ENCODE results near the gene TNIP1. TPM values are rescaled to one million over a fixed set of nuclear protein-coding genes. Genes with fewer than 3 reads are reported as not detected.

Gene TNIP1
- total and polyA plus RNA-seq, 10 donors: 67.7 to 260 (median 199) TPM

GRCh38 chr5:151087486-151087885 is 6.7 kb upstream of the TNIP1 start:
- peaks cover 37 to 88% (median 66%) of the 10 kb centered on the region in 6 donors for H3K4me1 ChIP-seq
- H3K27me3 ChIP-seq (replicated peaks in 1 of 7): no peaks in the 10 kb centered on the region
- H3K9me3 ChIP-seq: no peaks in the 10 kb centered on the region
- no peak for DNase-seq
- H3K4me3 ChIP-seq: peak overlapping the region in 1 of 8 donors; percentile 63
- no peak for TF ChIP-seq POLR2A (IDR thresholded peaks at IDR 0.05)
- no peak for TF ChIP-seq CTCF (IDR thresholded peaks at IDR 0.05 in 8 of 11, conservative IDR thresholded peaks at IDR 0.05 in 3 of 11)
- TF ChIP-seq POLR2AphosphoS5 (IDR thresholded peaks at IDR 0.05): no peak
- 67 to 83% (median 76%) methylated on average over 7 of the region's 7 CpGs for WGBS, 5 donors
- intact Hi-C loops (cut with DNase I; ENCODE audit: low total_unique reads): no loop called here
- peak overlapping the region in 7 of 8 donors; percentile 57 to 98 (median 74) for H3K27ac ChIP-seq
- H3K36me3 ChIP-seq: no peaks in the 10 kb centered on the region

GRCh38 chr5:151086905-151087360 is 6.1 kb upstream of the TNIP1 start:
- peak; percentile 89 for DNase-seq
- intact Hi-C loops (cut with DNase I; ENCODE audit: low total_unique reads): no loop called here
- H3K4me3 ChIP-seq: peak overlapping the region; percentile 5 to 63 (median 30)
- no peaks in the 10 kb centered on the region for H3K27me3 ChIP-seq (replicated peaks in 1 of 7)
- H3K27ac ChIP-seq: peak overlapping the region; percentile 57 to 98 (median 76)
- TF ChIP-seq POLR2AphosphoS5 (IDR thresholded peaks at IDR 0.05): peak; percentile 61 to 75 (median 72)
- no peak for TF ChIP-seq POLR2A (IDR thresholded peaks at IDR 0.05)
- H3K36me3 ChIP-seq: no peaks in the 10 kb centered on the region
- no peaks in the 10 kb centered on the region for H3K9me3 ChIP-seq
- H3K4me1 ChIP-seq: peaks cover 42 to 89% (median 69%) of the 10 kb centered on the region in 6 donors
- WGBS, 5 donors: 7 to 24% (median 9%) methylated on average over 6 to 10 of the region's 10 CpGs

- Histone ChIP-seq H3K9me3 (no peaks in the 10 kb centered on the region), H3K4me3 (peak overlapping the region; percentile 5 to 63 (median 30)), H3K4me1 (peaks cover 46 to 89% (median 72%) of the 10 kb centered on the region in 6 donors), H3K36me3 (no peaks in the 10 kb centered on the region), H3K27ac (peak overlapping the region; percentile 57 to 98 (median 76)), H3K27me3 (replicated peaks in 1 of 7) (no peaks in the 10 kb centered on the region)
- intact Hi-C loops (cut with DNase I; ENCODE audit: low total_unique reads): no loop called here
- TF ChIP-seq POLR2A (IDR thresholded peaks at IDR 0.05): no peak
- TF ChIP-seq CTCF (IDR thresholded peaks at IDR 0.05 in 8 of 11, conservative IDR thresholded peaks at IDR 0.05 in 3 of 11): no peak
- TF ChIP-seq POLR2AphosphoS5 (IDR thresholded peaks at IDR 0.05): no peak
- WGBS, 5 donors: 26 to 56% (median 30%) methylated on average over 6 of the region's 6 CpGs
- peak; percentile 76 for DNase-seq
Measured at GRCh38 chr5:151086192-151086869, 5.5 kb upstream of the TNIP1 start.

GRCh38 chr5:151085517-151086041 is 4.7 kb upstream of the TNIP1 start:
- Histone ChIP-seq H3K9me3 (no peaks in the 10 kb centered on the region), H3K36me3 (no peaks in the 10 kb centered on the region), H3K4me3 (peak overlapping the region in 4 of 8 donors; percentile 7 to 63 (median 38)), H3K4me1 (peaks cover 46 to 89% (median 72%) of the 10 kb centered on the region in 6 donors), H3K27ac (peak overlapping the region; percentile 16 to 98 (median 76)), H3K27me3 (replicated peaks in 1 of 7) (no peaks in the 10 kb centered on the region)
- no peak for TF ChIP-seq POLR2A (IDR thresholded peaks at IDR 0.05)
- no peak for TF ChIP-seq CTCF (IDR thresholded peaks at IDR 0.05 in 8 of 11, conservative IDR thresholded peaks at IDR 0.05 in 3 of 11)
- TF ChIP-seq POLR2AphosphoS5 (IDR thresholded peaks at IDR 0.05): peak; percentile 53 to 70 (median 53)
- peak; percentile 82 for DNase-seq
- intact Hi-C loops (cut with DNase I; ENCODE audit: low total_unique reads): no loop called here
- 16 to 37% (median 21%) methylated on average over 9 of the region's 9 CpGs for WGBS, 5 donors

Measured in spleen (tissue), 11 donors.